GM21360 (cell line): ENCODE results near the gene OSBPL3.
"Not testable (repeated sequence)": the region's sequence is repeated elsewhere in the genome, so short reads cannot be mapped to it uniquely, and the experiment has no call there.

Source experiments
- ATAC-seq: cut with Tn5 transposase; IDR thresholded peaks from one replicate; pipeline ENCODE4 v1.9.1; 2021; ENCODE audit warnings: mild to moderate bottlenecking, moderate library complexity; ENCODE audit not compliant: unreplicated experiment

OSBPL3 gene

DNA sequence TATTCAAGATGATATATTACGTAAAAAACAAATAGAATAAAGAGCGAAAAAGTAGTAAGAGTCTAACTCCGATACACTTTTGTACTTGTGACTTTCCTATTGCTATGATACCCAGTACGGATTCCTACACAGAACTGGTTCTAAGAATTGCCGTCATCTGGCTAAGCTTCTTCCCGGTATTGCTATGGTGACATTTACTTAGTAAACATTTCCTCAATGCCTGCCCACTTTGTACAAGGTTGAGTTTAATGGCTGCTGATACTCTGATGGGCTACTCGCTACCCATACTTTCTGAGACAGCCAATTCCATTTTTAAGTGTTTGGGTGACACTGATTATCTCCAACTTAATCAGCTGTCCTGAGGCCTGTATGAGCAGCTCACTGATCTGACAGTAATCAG lies 55.6 kb downstream of the OSBPL3 start:
- no peak for ATAC-seq

DNA sequence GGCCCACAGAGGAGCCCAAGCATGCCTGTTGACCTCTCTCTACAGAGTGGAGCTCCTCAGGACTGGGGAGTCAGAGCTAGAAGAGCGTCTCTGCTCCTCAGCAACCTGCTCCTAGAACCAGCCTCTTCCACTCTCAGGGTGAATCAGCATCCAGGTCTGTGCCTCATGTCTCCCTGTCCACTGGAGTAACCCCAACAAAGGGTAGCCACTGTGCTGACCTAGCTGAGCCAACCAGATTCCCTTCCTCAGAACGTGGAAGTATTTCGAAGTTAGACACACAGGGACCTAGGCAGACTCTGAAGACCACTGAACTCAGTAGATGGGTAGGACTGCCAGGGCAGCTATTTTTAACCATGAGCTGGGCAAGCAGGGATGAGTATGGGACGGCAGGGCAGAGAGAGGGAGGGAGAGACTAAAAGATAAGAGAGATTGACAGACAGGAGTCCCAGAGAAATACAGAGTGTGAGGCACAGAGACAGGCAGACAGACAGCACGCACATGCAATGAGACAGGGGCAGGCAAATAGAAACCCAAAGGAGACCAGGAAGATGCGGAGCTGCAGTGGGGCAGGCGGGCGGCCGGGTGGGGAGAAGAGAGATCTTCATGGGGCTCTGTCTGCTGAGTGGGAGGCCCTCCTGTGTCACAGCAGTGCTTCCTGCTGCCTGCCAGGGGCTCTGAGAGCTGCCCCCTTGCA lies 56.7 kb downstream of the OSBPL3 start:
- no peak for ATAC-seq

DNA sequence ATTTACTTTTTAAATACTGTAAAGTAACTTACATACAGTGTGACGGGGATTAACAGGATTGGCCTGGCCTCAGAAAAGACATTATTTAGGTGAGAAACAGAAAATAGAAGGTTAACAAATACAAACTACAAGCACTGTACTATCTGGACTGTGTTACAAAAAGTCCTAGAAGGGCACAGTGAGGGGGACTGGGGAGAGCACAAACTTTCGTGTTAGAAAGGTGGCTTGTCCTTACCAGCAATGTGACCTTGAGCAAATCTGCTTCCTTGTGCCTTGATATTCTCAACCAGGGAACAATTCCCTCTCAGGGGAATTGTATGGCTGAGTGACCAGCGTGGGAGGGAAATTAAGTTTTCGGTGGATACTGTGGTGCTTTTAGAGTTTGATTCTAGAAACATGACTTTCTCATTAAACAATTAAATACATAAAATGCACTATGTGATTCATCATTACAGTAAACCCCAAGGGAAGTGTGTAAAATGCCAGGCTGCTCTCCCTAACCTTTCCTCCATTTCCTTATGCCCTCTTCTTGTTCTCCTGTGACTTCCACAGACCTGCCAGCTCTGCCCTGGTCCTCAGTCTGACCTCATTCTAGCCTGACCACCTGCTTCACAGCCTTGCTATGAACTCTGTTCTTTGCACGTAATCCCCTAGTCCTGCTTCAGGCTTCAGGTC lies 57.7 kb downstream of the OSBPL3 start:
- ATAC-seq: no peak

DNA sequence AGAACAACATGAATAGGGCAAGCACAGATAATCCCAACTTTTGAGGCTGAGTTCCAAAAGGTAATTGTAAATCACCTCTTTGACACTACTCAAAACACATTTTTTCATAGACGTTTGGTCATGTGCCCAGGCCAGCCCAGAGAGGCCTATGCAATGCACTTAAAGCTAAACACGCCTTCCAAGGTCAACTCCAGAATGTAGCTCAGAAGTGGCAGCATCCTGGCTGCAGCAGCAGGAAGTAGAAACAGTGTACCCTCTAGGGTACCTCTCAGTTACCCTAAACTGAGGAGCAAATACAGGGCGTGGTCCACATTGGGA lies 58.7 kb downstream of the OSBPL3 start:
- no peak for ATAC-seq

DNA sequence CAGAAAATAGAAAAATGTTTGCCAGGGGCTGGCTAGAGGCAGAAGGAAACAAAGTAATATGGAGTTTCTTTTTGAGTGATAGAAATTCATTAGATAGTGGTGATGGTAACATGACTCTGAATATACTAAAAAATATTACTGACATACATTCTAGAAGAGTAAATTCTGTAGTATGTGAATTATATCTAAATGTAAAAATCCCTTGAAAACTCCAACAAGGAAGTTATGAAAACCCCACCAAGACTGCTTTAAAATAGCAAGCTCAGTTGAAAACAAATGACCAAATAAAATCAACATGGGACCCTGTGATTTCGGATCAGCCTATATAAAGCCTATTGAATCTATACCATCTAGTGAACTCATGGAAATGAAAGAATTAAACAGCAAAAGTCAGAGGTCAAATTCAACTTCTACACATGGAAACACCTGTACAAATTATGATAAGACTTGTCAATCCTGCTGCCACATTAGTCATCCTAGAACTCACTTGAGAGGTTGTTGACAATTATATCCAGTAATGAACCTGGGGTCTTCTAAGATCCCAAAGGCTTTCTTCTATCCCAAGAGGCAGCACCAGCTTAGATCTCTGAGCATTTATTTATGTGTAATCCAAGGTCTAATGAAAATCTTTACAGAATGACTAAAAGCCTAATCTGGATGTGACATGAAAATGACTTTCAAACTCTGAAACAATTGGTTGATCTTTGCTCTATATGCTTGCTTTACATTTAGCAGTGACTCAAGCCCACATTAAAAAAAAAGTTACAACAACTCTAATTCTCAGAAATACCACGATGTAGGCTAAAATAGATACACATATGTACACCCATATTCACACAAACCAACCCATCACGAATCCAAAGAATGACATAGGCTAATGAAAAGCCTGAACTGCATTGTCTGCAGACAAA lies 59.3 kb downstream of the OSBPL3 start:
- no peak for ATAC-seq

DNA sequence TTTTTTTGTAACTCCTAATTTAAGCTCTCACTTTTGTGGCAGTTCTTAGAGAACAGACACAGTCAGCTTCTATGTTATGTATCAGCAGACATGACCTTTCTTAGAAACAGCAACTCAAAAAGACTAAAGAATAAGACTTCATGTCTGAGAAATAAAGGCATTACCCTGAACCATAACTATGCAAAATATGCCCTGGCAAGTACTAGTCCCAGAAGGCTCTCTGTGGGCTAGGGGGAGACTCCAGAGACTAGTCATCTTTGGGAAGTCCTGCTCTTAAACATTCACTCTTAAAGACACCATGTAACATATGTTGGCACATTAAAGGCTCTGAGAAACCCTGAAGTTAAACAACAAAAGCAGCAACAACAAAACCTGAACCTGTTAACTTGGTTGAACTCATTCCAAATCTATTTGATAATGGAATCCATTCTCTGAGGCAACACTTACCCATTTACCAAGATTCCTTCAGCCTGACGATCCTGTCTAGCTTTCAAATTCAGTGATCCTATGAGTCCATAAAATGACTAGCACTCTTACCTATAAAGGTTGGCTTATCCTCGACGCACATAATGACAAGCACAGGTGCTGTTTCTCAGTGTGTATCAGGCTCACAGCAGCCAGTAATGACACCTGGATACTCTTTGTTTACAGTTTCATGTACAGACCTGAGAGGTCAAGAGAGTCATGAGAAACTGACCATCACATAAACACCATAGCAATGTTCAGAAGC lies 62.3 kb downstream of the OSBPL3 start:
- ATAC-seq: no peak

DNA sequence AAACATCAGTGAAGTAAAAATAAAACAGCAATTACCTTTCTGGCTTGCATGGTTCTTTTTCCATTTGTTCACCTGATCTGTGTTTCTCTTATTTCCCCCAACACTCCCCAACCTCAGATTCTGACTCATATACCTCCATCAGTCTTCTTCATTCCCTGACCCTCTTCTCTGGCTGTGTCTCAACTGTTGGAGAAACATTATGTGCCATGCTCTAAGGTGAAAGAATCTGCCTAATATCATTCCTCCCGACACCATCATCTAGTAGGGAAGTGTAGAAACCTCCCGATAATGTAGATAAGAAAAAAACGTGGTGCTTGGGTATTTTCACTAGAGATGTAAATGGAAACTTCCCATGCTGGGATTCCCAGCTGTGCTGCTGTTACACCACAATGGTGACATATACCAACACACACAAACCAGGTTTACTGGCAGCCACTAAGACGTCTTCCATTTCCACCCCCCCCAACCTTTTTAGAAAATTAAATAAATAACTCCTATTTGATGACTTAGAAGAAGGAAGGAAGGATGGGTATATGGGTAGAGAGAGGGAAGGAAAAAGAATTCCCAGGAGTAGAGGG lies 63.4 kb downstream of the OSBPL3 start:
- ATAC-seq: no peak

DNA sequence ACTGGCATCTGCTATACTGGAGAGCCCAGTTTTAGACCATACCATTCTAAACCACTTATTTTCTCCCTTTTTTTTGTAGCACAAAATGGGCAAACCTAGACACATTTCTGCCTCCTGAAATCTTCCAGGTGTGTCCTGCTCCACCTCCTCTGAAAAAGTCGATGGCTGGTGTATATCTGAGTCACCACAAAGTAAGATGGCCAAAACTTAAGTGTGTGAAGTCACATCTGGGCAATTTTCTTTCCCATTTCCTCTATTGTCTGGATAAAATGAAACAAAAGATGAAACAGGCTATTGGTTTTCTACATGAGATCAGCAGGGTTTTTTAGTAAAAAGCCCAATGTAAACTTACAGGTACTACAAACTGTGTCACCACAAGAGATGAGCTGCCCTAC lies 65.5 kb downstream of the OSBPL3 start:
- no peak for ATAC-seq

DNA sequence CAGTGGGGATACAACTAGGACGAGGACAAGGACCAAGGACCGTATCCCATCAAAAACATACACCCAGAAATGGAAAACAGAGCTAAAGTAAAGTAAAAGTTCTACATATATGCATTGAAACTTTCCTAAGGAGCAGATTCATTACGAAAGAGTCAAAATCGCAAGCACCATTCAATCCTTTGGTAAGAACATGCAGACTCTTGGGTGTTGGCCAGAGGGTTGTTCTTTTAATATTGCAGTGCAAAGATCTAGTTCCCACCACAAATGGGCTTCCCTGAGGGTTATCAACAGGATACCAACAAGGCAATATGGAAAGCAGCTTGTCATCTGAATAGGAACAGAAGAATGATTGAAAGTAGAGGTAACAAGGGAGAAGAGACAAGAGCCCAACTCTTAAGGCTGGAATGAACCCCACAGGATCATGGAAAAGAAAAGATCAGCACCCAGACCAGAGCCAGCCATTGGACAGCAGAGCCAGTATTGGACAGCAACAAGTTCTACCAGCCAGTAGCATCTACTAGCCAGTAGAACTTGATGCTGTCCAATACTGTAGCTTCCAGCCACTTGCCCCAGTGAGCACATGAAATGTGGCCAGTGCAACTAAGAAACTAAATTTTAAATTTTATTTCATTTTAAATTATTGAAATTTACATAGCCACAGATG lies 66.0 kb downstream of the OSBPL3 start:
- no peak for ATAC-seq

DNA sequence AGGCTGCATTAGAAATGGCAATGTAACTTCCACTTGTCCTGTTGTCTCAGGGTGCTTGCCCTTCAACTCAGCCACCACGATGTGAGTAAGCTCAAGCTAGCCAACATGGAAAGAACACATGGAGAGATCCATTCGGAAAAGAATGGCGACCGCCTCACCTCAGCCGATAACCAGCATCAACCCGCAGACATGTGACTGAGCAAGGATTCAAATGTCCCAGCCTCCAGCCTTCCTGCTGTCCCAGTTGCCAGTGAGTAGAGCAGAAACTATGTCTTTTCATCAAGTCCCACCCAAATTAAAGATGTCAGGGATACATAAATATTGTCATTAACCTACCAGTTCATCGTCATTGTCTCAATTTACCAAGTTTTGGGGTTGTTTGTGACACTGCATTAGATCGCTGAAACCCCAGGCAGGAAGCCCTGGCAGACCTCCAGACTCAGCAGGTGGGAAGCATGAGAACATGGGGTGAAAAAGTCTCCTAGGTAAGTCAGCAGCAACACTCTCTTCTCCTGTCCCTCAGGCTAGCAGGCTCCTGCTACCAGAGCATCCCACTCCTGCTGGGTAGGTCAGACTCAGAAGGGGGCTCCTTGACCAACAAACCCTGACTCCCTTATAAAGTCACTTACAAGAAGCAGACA lies 67.0 kb downstream of the OSBPL3 start:
- no peak for ATAC-seq

DNA sequence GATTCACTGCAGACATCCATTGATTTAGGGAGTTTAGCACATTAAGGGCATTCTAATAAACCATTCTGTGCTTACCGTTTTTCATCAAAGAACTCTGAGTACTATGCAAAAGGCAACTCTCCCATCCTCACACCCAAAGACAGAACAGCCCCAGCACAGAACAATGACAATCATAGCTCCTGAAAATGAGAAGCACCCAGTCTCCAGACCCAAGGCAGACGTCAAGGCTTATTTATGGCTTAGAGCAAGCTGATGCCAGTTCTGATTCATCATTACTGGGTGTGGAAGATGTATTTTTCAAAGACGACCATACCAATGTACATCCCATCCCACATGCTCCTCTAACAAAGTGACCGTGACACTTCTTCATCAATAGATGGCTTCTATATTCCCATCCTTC lies 67.6 kb downstream of the OSBPL3 start:
- ATAC-seq: no peak

DNA sequence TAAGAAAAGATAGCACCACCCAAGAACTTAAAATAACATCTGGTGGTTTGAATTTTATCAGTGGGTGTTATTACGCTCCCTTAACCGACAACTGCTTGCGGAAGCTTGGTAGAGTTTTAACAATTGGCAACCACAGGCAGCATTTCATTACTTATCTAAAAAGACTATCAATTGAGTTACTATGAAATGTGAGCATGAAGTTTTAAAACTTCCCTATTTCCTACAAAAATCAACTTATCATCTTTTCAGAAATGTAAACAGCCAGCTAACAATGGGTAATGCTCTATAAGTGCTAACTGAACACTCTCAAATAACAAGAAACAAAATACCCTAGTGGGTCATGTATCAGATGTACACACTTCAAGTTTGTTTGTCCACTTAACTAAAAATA lies 68.8 kb downstream of the OSBPL3 start:
- no peak for ATAC-seq

DNA sequence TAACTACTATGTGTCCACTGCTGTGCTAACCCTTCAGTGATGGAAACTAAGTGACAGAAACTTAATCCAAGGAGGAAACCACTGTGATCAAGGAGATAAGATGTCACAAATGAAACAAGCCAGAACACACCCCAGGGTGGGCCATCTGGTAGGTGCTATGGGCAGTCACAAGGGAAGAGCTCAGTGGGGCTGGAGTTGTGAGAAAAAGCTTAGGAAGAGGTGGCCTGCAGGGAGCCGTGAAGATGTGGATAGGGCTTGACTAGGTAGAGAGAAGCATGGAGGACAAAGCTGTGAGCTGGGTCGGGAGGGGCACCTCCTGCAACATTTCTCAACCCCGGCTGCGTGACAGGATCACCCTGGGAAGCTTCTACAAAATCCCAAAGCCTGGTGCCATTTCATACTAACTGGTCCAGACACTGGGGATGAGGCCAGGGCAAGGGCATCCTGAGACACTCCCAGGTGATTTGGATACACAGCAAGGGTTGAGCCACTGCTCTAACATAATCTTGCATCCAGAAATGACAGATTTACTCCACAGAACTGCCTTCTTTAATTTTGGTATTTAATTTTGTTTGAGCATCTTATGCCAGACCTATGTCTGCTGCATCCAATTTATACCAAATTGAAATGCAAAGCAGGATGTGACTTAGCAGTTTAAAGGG lies 69.3 kb downstream of the OSBPL3 start:
- no peak for ATAC-seq

DNA sequence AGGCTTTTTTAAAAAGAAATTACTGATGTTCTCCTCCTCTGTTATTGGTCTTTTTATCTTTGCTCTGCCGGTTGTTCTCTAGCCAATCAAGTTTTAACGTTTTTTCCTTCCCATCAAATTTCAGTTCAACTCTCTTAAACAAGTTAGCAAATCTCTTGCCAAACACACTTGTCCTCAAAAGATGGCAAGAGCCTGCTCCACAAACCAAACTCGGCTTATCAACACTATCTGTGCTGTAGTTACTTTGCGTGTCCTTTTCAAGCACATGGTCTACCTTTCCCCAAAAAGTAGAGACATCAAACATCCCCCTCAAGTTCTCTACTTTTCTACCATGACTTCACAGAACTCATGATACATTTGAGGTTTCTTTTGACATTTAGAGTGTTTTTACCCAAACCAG lies 71.3 kb downstream of the OSBPL3 start:
- ATAC-seq: no peak

DNA sequence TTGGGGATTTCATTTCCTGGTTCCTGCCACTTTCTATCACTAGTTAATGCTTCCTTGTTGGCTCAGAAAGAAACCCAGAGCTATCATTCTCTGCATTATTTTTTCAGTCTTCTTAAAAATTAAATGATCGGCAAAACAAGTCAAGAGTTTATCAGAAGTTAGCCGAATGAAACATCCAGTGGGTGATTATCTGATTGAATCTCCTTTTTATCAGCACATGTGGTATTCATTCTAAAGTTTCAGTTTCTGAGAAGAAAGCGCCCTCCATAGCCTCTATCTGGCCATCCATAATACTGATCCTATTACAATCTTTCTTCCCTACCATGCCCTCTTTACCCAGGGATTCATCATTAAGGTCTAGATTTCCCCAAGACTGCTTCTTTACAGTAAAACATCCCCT lies 71.8 kb downstream of the OSBPL3 start:
- no peak for ATAC-seq

DNA sequence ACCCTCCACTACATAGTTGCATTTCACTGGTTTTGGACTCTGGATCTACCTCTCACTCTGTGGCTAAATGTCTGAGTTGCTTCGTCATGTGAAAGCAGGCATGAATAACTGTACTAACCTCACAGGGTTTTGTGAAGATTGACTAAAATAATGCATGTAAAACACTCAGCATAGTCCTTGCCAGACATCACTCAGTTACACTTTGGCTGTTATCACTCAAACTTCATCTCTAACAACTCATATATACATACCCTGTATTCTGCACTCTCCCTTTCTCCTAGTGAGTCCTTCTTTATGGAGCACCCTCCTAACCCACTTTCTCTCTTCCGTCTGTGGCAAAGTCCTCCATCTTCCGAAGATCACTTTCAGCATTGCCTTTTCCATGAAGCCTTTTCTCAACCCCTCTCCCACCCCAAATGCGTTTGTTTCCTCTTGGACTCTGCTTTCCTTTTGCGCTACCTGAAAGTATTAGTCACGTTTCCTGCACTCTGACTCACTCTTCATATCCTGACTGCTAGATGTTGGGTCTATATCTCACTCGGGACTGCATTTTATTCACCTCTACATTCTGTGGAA lies 72.6 kb downstream of the OSBPL3 start:
- no peak for ATAC-seq

DNA sequence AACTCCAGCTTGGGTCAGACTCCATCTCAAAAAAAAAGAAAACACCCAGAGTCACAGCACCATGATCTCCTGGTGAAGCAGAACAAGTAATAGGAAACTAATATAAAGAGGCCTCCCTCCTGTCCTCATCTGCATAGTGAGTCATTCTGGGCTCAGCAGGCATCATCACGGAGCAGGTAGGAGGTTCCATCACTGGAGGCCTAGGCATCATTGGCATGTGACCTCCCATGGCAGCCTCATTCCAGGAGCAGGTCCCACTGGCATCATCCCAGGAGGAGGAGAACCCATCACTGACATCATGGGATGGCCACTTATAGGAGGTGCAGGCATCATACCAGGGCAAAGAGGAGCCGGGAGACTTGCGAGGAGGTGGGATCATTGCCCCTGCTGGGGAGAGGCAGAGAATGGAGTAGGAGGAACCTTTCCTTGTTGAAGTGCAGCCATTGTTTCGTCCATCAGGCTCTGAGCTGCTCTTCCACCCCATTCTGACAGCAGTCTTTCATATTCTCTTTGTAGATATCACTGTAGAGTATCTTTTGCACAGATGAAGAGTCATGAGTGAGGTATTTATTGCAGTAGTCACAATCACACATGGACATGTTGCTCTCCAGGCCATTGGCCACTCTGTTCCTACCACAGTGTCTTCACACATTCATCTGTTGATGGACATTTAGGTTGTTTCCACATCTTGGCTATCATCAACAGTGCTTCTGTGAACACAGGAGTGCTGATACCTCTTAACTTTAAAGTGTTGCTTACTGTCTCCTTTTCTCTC lies 73.8 kb downstream of the OSBPL3 start:
- ATAC-seq: no peak

DNA sequence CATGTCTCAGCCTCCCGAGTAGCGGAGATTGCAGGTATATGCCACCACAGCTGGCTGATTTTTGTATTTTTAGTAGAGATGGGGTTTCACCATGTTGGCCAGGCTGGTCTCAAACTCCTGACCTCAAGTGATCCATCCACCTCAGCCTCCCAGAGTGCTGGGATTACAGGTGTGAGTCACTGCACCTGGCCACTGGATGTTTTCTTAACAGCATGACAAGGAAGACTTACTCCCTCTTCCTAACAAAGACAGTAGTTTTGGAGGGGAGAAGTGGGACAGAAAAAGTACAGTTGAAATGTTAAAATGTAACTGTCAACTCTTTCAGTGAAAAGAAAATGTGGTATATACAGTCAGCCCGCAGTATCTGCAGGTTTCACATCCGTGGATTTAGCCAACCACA lies 76.0 kb downstream of the OSBPL3 start:
- ATAC-seq: not testable (repeated sequence)
